ENCODE results near the gene PDIA2.

The PDIA2 gene

DNA sequence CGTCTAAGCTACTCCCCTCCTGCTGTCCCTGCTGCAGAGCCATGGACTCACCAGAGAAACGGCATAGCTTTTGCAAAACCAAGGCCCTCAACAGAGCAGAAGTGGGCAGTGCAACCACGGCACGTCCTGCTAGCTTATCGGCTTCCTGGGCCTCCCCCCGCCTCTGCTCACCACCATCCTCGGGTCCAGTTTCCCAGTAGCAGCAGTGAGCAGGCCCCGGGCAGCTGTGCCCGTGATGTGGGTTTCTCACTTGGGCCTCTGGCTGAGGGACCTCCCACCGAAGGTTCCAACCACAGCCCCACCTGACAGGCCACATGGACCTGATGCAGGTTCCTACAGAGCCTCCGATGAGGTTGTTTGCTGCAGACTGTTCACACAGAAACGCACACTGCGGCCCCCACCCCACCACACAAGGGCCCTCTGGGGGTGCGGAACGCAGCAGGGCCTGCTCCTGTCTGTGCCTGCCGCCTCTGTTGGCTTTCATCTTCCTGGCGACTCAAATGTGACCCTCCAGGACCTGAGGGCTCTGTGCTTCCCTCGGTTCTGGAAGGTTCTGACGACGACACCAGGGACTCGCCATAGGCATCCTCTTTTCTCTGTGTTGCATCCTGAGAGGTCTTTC, 24.8 kb downstream of the PDIA2 start:
- Histone ChIP-seq H3K9me3 (ENCODE audit: insufficient read depth, low read length) (no peaks in the 10 kb centered on the region), H3K4me3 (ENCODE audit: insufficient read length, low read depth) (no peak overlapping the region), H3K4me1 (ENCODE audit: insufficient read depth, insufficient read length) (peaks cover 8% of the 10 kb centered on the region), H3K36me3 (ENCODE audit: insufficient read depth, insufficient read length, low read length) (peaks cover 78% of the 10 kb centered on the region), H3K27me3 (ENCODE audit: insufficient read depth, insufficient read length) (no peaks in the 10 kb centered on the region), H3K9ac (ENCODE audit: insufficient read length, low read depth) (no peak overlapping the region)
- TF ChIP-seq ZNF274 (IDR thresholded peaks at IDR 0.05; ENCODE audit: low read depth, low read length), result no peak
- no peak for TF ChIP-seq YY1 (IDR thresholded peaks at IDR 0.05; ENCODE audit: insufficient read depth, insufficient read length)
- TF ChIP-seq SUZ12 (IDR thresholded peaks at IDR 0.05; ENCODE audit: extremely low read depth, insufficient read depth, insufficient read length), result no peak
- no peak for DNase-seq (ENCODE audit: low read depth, low spot score)

DNA sequence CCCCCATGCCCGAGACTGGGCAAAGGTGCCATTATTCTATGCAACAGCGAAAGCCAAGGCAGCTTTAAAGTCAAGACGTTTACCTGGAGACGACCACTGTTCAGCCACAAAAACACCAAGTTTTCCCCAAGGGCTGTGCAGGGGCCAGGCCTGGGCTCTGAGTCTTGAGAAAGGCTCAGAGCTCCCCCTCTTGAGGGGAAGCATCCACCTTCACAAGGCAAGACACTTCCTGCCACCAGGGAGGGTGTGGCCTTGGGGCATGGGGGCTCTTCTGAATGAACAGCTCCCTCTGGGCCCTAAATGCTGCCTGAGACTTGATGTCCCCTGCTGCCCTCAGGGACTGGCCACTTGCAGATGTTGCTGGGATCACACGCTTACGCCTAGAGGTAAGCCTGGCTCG, 26.5 kb downstream of the PDIA2 start:
- TF ChIP-seq SUZ12 (IDR thresholded peaks at IDR 0.05; ENCODE audit: extremely low read depth, insufficient read depth, insufficient read length) (no peak), ZNF274 (IDR thresholded peaks at IDR 0.05; ENCODE audit: low read depth, low read length) (no peak), YY1 (IDR thresholded peaks at IDR 0.05; ENCODE audit: insufficient read depth, insufficient read length) (no peak)
- Histone ChIP-seq H3K4me3 (ENCODE audit: insufficient read length, low read depth) (no peak overlapping the region), H3K36me3 (ENCODE audit: insufficient read depth, insufficient read length, low read length) (peaks cover 80% of the 10 kb centered on the region), H3K27me3 (ENCODE audit: insufficient read depth, insufficient read length) (no peaks in the 10 kb centered on the region), H3K9ac (ENCODE audit: insufficient read length, low read depth) (peak overlapping the region; percentile 43), H3K9me3 (ENCODE audit: insufficient read depth, low read length) (no peaks in the 10 kb centered on the region), H3K4me1 (ENCODE audit: insufficient read depth, insufficient read length) (peaks cover 8% of the 10 kb centered on the region)
- DNase-seq (ENCODE audit: low read depth, low spot score), result no peak

DNA sequence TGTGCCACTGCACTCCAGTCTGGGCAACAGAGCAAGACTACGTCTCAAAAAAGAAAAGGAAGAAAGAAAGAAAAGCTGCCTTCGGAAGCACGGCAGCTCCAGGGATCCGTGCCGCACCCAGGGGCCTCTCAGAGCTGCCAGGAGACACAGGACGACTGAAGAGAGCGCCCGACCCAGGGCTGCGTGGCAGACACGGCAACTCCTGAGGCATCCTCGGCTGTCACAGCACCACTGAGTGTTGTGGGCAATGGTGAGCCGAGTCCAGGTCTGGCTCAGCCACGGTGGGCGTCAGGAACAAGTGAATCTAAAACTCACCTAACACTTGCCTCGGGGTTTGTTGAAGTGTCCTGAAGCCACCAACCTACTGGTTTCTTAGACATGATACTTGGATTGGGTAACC, 28.8 kb downstream of the PDIA2 start:
- H3K9ac ChIP-seq (ENCODE audit: insufficient read length, low read depth), result no peak overlapping the region
- H3K36me3 ChIP-seq (ENCODE audit: insufficient read depth, insufficient read length, low read length), result peaks cover 75% of the 10 kb centered on the region
- H3K4me3 ChIP-seq (ENCODE audit: insufficient read length, low read depth), result no peak overlapping the region
- peaks cover 9% of the 10 kb centered on the region for H3K4me1 ChIP-seq (ENCODE audit: insufficient read depth, insufficient read length)
- DNase-seq (ENCODE audit: low read depth, low spot score), result no peak
- no peaks in the 10 kb centered on the region for H3K9me3 ChIP-seq (ENCODE audit: insufficient read depth, low read length)
- no peaks in the 10 kb centered on the region for H3K27me3 ChIP-seq (ENCODE audit: insufficient read depth, insufficient read length)
- TF ChIP-seq ZNF274 (IDR thresholded peaks at IDR 0.05; ENCODE audit: low read depth, low read length) (no peak), YY1 (IDR thresholded peaks at IDR 0.05; ENCODE audit: insufficient read depth, insufficient read length) (no peak), SUZ12 (IDR thresholded peaks at IDR 0.05; ENCODE audit: extremely low read depth, insufficient read depth, insufficient read length) (no peak)

DNA sequence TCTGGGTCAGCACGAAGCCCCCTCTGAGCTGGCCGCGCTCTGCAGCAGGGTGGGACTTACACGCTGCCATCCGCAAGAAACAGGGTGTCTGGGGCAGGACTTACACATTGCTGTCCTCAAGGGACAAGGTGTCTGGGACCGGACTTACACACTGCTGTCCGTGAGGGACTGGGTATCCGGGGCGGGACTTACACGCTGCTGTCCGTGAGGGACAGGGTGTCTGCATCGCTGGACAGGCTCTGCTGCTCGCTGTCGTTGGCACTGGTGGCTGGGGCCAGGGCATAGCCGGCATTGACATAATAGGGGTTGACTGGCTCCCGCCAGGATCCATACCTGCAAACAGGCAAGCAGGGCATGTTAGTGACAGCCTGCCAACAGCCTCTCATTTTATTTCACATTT, 31.4 kb downstream of the PDIA2 start:
- peaks cover 73% of the 10 kb centered on the region for H3K36me3 ChIP-seq (ENCODE audit: insufficient read depth, insufficient read length, low read length)
- TF ChIP-seq SUZ12 (IDR thresholded peaks at IDR 0.05; ENCODE audit: extremely low read depth, insufficient read depth, insufficient read length) (no peak), ZNF274 (IDR thresholded peaks at IDR 0.05; ENCODE audit: low read depth, low read length) (no peak)
- H3K9me3 ChIP-seq (ENCODE audit: insufficient read depth, low read length), result no peaks in the 10 kb centered on the region
- no peak overlapping the region for H3K9ac ChIP-seq (ENCODE audit: insufficient read length, low read depth)
- no peaks in the 10 kb centered on the region for H3K27me3 ChIP-seq (ENCODE audit: insufficient read depth, insufficient read length)
- peaks cover 24% of the 10 kb centered on the region for H3K4me1 ChIP-seq (ENCODE audit: insufficient read depth, insufficient read length)
- H3K4me3 ChIP-seq (ENCODE audit: insufficient read length, low read depth), result no peak overlapping the region
- no peak for DNase-seq (ENCODE audit: low read depth, low spot score)

DNA sequence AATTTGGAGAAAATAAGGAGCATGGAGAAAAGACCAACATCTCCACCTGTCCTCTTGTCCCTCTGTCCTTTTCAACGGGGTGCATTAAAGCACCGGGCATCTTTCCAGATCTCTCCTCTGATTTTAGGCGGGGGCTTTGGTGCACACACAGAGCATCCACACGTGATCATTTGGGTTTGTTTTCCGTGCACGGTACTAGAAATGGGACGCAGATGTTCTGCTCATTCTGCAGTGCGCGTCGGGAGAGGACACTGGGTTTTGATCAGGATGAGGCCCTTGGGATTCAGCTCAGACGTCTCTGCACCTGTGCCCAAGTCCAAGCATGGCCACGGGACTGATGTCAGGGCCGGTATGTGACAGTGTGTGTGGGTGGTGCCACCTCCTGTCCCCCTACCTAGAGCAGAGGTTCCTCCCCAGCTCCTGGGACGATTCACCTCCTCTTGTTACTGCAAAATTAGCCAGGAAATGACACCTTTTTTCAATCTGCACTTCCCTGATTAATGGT, 31.9 kb downstream of the PDIA2 start:
- DNase-seq (ENCODE audit: low read depth, low spot score), result no peak
- Histone ChIP-seq H3K4me3 (ENCODE audit: insufficient read length, low read depth) (no peak overlapping the region), H3K9ac (ENCODE audit: insufficient read length, low read depth) (no peak overlapping the region), H3K4me1 (ENCODE audit: insufficient read depth, insufficient read length) (peaks cover 22% of the 10 kb centered on the region), H3K36me3 (ENCODE audit: insufficient read depth, insufficient read length, low read length) (peaks cover 73% of the 10 kb centered on the region), H3K9me3 (ENCODE audit: insufficient read depth, low read length) (no peaks in the 10 kb centered on the region), H3K27me3 (ENCODE audit: insufficient read depth, insufficient read length) (no peaks in the 10 kb centered on the region)
- TF ChIP-seq ZNF274 (IDR thresholded peaks at IDR 0.05; ENCODE audit: low read depth, low read length) (no peak), YY1 (IDR thresholded peaks at IDR 0.05; ENCODE audit: insufficient read depth, insufficient read length) (no peak), SUZ12 (IDR thresholded peaks at IDR 0.05; ENCODE audit: extremely low read depth, insufficient read depth, insufficient read length) (no peak)

DNA sequence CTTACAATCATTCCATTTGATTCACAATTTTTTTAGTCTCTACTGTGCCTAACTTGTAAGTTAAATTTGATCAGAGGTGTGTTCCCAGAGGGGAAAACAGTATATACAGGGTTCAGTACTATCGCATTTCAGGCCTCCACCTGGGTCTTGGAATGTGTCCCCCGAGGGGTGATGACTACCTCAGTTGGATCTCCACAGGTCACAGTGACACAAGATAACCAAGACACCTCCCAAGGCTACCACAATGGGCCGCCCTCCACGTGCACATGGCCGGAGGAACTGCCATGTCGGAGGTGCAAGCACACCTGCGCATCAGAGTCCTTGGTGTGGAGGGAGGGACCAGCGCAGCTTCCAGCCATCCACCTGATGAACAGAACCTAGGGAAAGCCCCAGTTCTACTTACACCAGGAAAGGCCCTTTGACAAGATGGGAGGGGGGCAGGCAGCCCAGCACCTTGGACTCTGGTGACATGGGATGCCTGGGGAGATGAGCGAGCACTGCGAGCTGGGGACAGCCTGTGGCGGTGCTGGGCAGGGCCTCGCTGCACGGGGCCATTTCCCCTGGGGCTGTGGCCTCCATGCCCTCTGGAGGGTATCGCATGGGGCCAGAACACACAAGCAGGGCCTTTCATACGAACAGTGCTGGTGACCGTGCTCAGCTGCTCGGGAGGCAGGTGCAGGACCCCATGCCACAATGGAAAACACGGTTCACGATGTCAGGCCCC, 33.9 kb downstream of the PDIA2 start:
- no peak for TF ChIP-seq SUZ12 (IDR thresholded peaks at IDR 0.05; ENCODE audit: extremely low read depth, insufficient read depth, insufficient read length)
- no peak for TF ChIP-seq YY1 (IDR thresholded peaks at IDR 0.05; ENCODE audit: insufficient read depth, insufficient read length)
- TF ChIP-seq ZNF274 (IDR thresholded peaks at IDR 0.05; ENCODE audit: low read depth, low read length), result no peak
- Histone ChIP-seq H3K4me1 (ENCODE audit: insufficient read depth, insufficient read length) (peaks cover 21% of the 10 kb centered on the region), H3K9ac (ENCODE audit: insufficient read length, low read depth) (no peak overlapping the region), H3K27me3 (ENCODE audit: insufficient read depth, insufficient read length) (no peaks in the 10 kb centered on the region), H3K36me3 (ENCODE audit: insufficient read depth, insufficient read length, low read length) (peaks cover 70% of the 10 kb centered on the region), H3K9me3 (ENCODE audit: insufficient read depth, low read length) (no peaks in the 10 kb centered on the region), H3K4me3 (ENCODE audit: insufficient read length, low read depth) (no peak overlapping the region)
- DNase-seq (ENCODE audit: low read depth, low spot score), result no peak

DNA sequence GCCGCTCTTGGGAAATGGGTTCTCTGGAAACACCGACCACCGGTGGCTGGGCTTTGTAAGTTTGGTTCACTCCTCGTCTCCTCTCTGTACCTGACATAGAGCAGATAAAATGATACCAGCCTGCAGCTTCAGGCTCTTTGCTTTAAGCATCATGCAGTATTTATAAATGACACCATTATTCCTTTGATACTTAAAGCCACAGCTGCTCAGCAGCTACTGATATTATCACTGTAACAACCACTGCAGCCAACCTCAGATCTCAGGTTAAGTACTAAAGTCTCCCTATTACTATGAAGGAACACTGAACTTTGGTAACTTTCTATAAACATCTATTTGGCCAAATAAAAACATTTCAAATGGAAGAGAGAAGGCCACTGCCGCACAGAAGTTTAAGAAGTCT, 34.6 kb downstream of the PDIA2 start:
- H3K9me3 ChIP-seq (ENCODE audit: insufficient read depth, low read length), result no peaks in the 10 kb centered on the region
- H3K9ac ChIP-seq (ENCODE audit: insufficient read length, low read depth), result no peak overlapping the region
- H3K4me3 ChIP-seq (ENCODE audit: insufficient read length, low read depth), result no peak overlapping the region
- peaks cover 70% of the 10 kb centered on the region for H3K36me3 ChIP-seq (ENCODE audit: insufficient read depth, insufficient read length, low read length)
- TF ChIP-seq ZNF274 (IDR thresholded peaks at IDR 0.05; ENCODE audit: low read depth, low read length) (no peak), SUZ12 (IDR thresholded peaks at IDR 0.05; ENCODE audit: extremely low read depth, insufficient read depth, insufficient read length) (no peak), YY1 (IDR thresholded peaks at IDR 0.05; ENCODE audit: insufficient read depth, insufficient read length) (no peak)
- H3K27me3 ChIP-seq (ENCODE audit: insufficient read depth, insufficient read length), result no peaks in the 10 kb centered on the region
- DNase-seq (ENCODE audit: low read depth, low spot score), result no peak
- peaks cover 21% of the 10 kb centered on the region for H3K4me1 ChIP-seq (ENCODE audit: insufficient read depth, insufficient read length)

All from NT2/D1 (cell line).